AG04449 (cell line): ENCODE results near the gene NAA15.

Experiments used
- CTCF ChIA-PET: fragments of 350-600 bp; formaldehyde crosslinking; extraction: SDS; loops from one replicate; lab custom pipeline; 2021; ENCODE audit warnings: antibody characterized with exemption; lab: Yijun Ruan, JAX
- POLR2A ChIA-PET: fragments of 400-600, 350-600 bp; formaldehyde crosslinking; extraction: SDS; loops from one replicate; lab custom pipeline; 2020; ENCODE audit warnings: antibody characterized with exemption, inconsistent platforms; lab: Yijun Ruan, JAX
- DNase-seq: peaks from one replicate; pipeline ENCODE4 v3.0.0-alpha.2; 2010; ENCODE audit warnings: low read depth, low spot score
- H3K4me3 ChIP-seq: 2 replicates; pipeline ENCODE4 v1.5.1; 2011; ENCODE audit warnings: low read depth, mild to moderate bottlenecking, control low read depth, low read length
- TF ChIP-seq, protein P1 (sequence below): IDR thresholded peaks from one replicate; pipeline ENCODE4 v1.5.1; 2011; ENCODE audit warnings: mild to moderate bottlenecking, moderate library complexity, low read length, control low read depth, inconsistent platforms; ENCODE audit not compliant: insufficient read depth; ENCODE audit errors: missing control alignments

Gene NAA15

DNA sequence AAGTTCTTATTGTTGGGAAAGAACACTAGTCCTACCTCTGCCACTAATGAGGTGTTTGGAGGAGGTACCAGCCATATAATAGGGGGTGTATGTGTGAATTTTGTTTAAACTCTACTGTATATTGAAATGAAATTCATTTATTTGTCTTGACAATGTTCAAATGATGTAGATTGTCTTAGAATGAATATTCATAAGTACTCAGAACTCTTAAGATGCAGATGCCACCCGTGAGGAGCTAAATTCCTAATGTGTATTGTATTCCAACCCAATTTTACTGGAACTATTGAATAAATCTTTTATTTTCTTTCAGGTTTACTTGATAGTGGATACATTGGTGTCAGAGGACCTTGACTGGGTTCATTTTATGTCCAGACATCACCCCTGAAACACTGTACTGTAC, 88.7 kb downstream of the NAA15 start:
- ChIA-PET CTCF (interaction anchor here (0.6 kb wide), 1 partner anchor 85 kb away, joined by 3 read pairs; no protein-coding TSS in a partner anchor), POLR2A (no interaction called here)

DNA sequence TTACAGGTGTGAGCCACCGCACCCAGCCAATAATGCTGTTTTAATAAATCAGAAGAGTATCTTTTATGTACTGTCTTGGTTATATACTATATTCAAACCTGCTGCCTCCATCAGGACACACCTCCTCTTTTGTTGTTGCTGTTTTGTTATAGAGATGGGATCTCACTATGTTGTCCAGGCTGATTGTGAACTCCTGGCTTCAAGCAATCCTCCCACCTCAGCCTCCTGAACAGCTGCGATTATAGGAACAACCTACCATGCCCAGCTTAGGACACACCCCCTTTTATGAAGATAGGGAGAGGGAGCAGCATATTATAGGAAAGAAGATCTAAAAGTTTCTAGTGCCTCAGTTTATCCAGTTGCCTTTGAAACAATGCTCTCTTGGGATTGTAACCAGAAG, 90.4 kb downstream of the NAA15 start:
- POLR2A ChIA-PET = no interaction called here
- CTCF ChIA-PET = interaction anchor here (1.3 kb wide), 1 partner anchor 22 kb away, joined by 4 read pairs; no protein-coding TSS in a partner anchor
- TF ChIP-seq, protein P1, sequence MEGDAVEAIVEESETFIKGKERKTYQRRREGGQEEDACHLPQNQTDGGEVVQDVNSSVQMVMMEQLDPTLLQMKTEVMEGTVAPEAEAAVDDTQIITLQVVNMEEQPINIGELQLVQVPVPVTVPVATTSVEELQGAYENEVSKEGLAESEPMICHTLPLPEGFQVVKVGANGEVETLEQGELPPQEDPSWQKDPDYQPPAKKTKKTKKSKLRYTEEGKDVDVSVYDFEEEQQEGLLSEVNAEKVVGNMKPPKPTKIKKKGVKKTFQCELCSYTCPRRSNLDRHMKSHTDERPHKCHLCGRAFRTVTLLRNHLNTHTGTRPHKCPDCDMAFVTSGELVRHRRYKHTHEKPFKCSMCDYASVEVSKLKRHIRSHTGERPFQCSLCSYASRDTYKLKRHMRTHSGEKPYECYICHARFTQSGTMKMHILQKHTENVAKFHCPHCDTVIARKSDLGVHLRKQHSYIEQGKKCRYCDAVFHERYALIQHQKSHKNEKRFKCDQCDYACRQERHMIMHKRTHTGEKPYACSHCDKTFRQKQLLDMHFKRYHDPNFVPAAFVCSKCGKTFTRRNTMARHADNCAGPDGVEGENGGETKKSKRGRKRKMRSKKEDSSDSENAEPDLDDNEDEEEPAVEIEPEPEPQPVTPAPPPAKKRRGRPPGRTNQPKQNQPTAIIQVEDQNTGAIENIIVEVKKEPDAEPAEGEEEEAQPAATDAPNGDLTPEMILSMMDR = no peak
- H3K4me3 ChIP-seq = no peak overlapping the region
- no peak for DNase-seq

More for the DNA sequence above, 88.7 kb downstream of the NAA15 start:
- no peak overlapping the region for H3K4me3 ChIP-seq
- TF ChIP-seq, protein P1 = no peak
- DNase-seq = no peak

DNA sequence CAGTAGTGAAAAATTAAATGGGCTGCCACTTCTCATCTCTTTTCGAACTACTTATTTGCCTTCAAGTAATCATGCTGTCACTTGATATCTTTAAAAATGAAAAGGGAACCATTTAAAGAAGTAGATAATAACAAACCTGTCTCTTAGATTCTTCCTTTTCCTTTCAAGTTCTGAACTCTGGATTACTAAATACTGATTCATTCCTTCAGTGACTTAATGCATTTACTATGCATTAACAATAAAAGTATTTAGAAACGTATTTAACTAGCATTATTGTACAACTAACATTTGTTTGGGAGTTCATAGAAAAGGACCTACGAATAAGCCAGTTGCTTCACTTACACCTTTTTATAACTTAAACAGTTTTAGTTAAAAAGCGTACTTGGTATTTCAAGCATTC, 91.5 kb downstream of the NAA15 start:
- TF ChIP-seq, protein P1 = no peak
- ChIA-PET POLR2A (no interaction called here), CTCF (no interaction called here)

DNA sequence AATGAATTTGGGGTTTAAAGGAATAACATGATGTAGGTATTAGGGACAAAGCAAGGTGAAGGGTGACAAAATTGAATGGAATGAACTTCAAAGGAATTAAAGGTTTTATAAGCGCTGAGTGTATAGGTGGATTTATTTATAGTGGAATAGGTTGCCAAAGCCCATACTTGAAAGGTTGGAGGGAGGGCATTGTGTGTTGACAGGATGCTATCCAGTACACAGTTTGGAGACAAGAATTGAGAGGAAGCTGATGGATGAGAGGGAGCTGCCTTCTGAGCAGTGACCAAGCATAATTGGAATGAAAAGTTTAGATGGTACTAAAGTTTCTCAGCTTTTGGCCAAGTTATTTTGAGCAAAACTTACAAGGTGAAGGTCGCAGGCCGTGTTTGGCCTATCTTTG, 100.1 kb downstream of the NAA15 start:
- ChIA-PET POLR2A (no interaction called here), CTCF (interaction anchor here (0.7 kb wide), 1 partner anchor 15 kb away, joined by 4 read pairs; no protein-coding TSS in a partner anchor)
- TF ChIP-seq, protein P1 = no peak
- no peak for DNase-seq
- no peak overlapping the region for H3K4me3 ChIP-seq

More for the DNA sequence above, 91.5 kb downstream of the NAA15 start:
- no peak for DNase-seq
- H3K4me3 ChIP-seq = no peak overlapping the region

DNA sequence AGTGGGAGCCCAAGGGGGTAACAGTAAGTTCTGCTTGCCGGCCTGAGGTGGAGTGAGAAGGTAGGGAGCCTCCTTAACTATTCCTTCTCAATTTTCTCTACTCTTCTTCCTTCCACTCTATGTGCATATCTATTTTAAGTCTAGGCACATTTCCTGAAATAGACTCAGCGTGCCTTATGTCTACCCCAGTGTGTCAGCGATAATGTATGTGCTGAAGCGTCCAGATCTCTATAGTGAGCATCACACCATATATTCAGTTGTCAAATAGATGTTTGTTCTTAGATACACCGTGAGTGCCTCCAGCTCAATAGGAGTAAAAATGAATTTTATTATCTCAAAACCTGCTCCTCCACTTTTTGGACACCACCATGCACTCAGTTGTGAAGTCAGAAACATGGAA, 101.1 kb downstream of the NAA15 start:
- TF ChIP-seq, protein P1 = no peak
- ChIA-PET POLR2A (no interaction called here), CTCF (interaction anchor here (0.7 to 1.7 kb wide), 5 partner anchors 12 to 95 kb away, joined by 3 to 5 read pairs (median 3); no protein-coding TSS in a partner anchor)
- no peak for DNase-seq
- H3K4me3 ChIP-seq = no peak overlapping the region

DNA sequence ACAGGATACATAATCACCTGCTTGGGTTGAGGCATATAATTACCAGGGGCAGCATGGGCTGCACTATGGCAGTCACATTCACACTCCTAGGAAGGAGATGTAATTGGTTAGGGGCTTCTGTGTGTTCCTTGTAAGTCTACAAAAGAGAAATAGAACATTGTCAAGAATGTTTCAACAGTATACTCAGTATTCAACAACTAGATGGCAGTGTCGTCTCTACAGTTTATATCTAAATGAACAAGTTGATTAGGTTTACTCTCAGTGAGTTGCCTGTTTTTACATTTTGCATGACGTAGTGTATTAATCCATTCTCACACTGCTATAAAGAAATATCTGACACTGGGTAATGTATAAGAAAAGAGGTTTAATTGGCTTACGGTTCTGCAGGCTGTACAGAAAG, 102.2 kb downstream of the NAA15 start:
- ChIA-PET POLR2A (no interaction called here), CTCF (interaction anchor here (0.9 to 1.7 kb wide), 4 partner anchors 11 to 94 kb away, joined by 3 to 5 read pairs (median 4); no protein-coding TSS in a partner anchor)
- H3K4me3 ChIP-seq = no peak overlapping the region
- TF ChIP-seq, protein P1 = no peak
- DNase-seq = no peak
